ENCODE data around the gene CCDC107. TPM values are rescaled to one million over a fixed set of nuclear protein-coding genes. Genes with fewer than 3 reads are reported as not detected.

The CCDC107 gene
- total RNA-seq, 3 donors from 2014 or later: 11.1 to 12.5 (median 12.0) TPM

- peak within 1 kb of the TSS; percentile 81 for H3K4me3 Mint-ChIP-seq
- no peaks in the 10 kb centered on the region for H3K36me3 Mint-ChIP-seq (ENCODE audit: insufficient read depth)
- ATAC-seq: no peak
- no peaks in the 10 kb centered on the region for H3K9me3 Mint-ChIP-seq
- H3K4me1 Mint-ChIP-seq (ENCODE audit: low read depth): peaks cover 20% of the 10 kb centered on the region
- no peak for DNase-seq
- H3K27me3 Mint-ChIP-seq (ENCODE audit: low read depth): no peaks in the 10 kb centered on the region
These were observed 31.6 kb downstream of the CCDC107 start, which contains the start of gene TPM2 for GRCh38 chr9:35689542-35690293. TPM2 (minus strand) TSS chr9:35689925; CDS start chr9:35689817, 108 bp downstream.

GRCh38 chr9:35690294-35690613 lies 32.2 kb downstream of the CCDC107 start:
- Mint-ChIP-seq H3K4me3 (peak overlapping the region; percentile 70), H3K36me3 (ENCODE audit: insufficient read depth) (no peaks in the 10 kb centered on the region), H3K4me1 (ENCODE audit: low read depth) (peaks cover 20% of the 10 kb centered on the region), H3K27me3 (ENCODE audit: low read depth) (no peaks in the 10 kb centered on the region), H3K9me3 (no peaks in the 10 kb centered on the region)
- ATAC-seq (no peak), DNase-seq (no peak)

GRCh38 chr9:35690614-35691333 lies 32.7 kb downstream of the CCDC107 start:
- DNase-seq (peak; percentile 22), ATAC-seq (peak; percentile 25 to 38)
- peaks cover 20% of the 10 kb centered on the region for H3K4me1 Mint-ChIP-seq (ENCODE audit: low read depth)
- no peaks in the 10 kb centered on the region for H3K36me3 Mint-ChIP-seq (ENCODE audit: insufficient read depth)
- H3K4me3 Mint-ChIP-seq: peak overlapping the region; percentile 81
- H3K27me3 Mint-ChIP-seq (ENCODE audit: low read depth): no peaks in the 10 kb centered on the region
- no peaks in the 10 kb centered on the region for H3K9me3 Mint-ChIP-seq

GRCh38 chr9:35691334-35691650 lies 33.2 kb downstream of the CCDC107 start:
- Mint-ChIP-seq H3K4me3 (peak overlapping the region; percentile 81), H3K4me1 (ENCODE audit: low read depth) (peaks cover 20% of the 10 kb centered on the region), H3K27me3 (ENCODE audit: low read depth) (no peaks in the 10 kb centered on the region), H3K9me3 (no peaks in the 10 kb centered on the region), H3K36me3 (ENCODE audit: insufficient read depth) (no peaks in the 10 kb centered on the region)
- no peak for DNase-seq
- ATAC-seq: no peak

- Mint-ChIP-seq H3K4me1 (ENCODE audit: low read depth) (peaks cover 22% of the 10 kb centered on the region), H3K36me3 (ENCODE audit: insufficient read depth) (peaks cover 5% of the 10 kb centered on the region), H3K27me3 (ENCODE audit: low read depth) (no peaks in the 10 kb centered on the region), H3K9me3 (no peaks in the 10 kb centered on the region), H3K4me3 (peak overlapping the region; percentile 81)
- no peak for DNase-seq
- ATAC-seq: no peak
These were observed 33.7 kb downstream of the CCDC107 start for GRCh38 chr9:35691757-35692301.

GRCh38 chr9:35695943-35696401 lies 37.9 kb downstream of the CCDC107 start:
- Mint-ChIP-seq H3K27me3 (ENCODE audit: low read depth) (no peaks in the 10 kb centered on the region), H3K4me3 (no peak overlapping the region), H3K36me3 (ENCODE audit: insufficient read depth) (peaks cover 15% of the 10 kb centered on the region), H3K9me3 (no peaks in the 10 kb centered on the region), H3K4me1 (ENCODE audit: low read depth) (peaks cover 8% of the 10 kb centered on the region)
- ATAC-seq: no peak
- no peak for DNase-seq

- Mint-ChIP-seq H3K9me3 (no peaks in the 10 kb centered on the region), H3K36me3 (ENCODE audit: insufficient read depth) (peaks cover 15% of the 10 kb centered on the region), H3K27me3 (ENCODE audit: low read depth) (no peaks in the 10 kb centered on the region), H3K4me1 (ENCODE audit: low read depth) (peaks cover 6% of the 10 kb centered on the region), H3K4me3 (no peak overlapping the region)
- ATAC-seq (peak; percentile 90 to 91), DNase-seq (peak; percentile 48)
These were observed 38.6 kb downstream of the CCDC107 start for GRCh38 chr9:35696520-35697215.

GRCh38 chr9:35697486-35697885 lies 39.4 kb downstream of the CCDC107 start:
- ATAC-seq: no peak
- Mint-ChIP-seq H3K4me1 (ENCODE audit: low read depth) (peaks cover 5% of the 10 kb centered on the region), H3K27me3 (ENCODE audit: low read depth) (no peaks in the 10 kb centered on the region), H3K36me3 (ENCODE audit: insufficient read depth) (peaks cover 15% of the 10 kb centered on the region), H3K4me3 (no peak overlapping the region), H3K9me3 (no peaks in the 10 kb centered on the region)
- no peak for DNase-seq

- no peaks in the 10 kb centered on the region for H3K27me3 Mint-ChIP-seq (ENCODE audit: low read depth)
- no peak for DNase-seq
- no peaks in the 10 kb centered on the region for H3K9me3 Mint-ChIP-seq
- ATAC-seq: no peak
- peaks cover 22% of the 10 kb centered on the region for H3K36me3 Mint-ChIP-seq (ENCODE audit: insufficient read depth)
- H3K4me3 Mint-ChIP-seq: no peak overlapping the region
- peaks cover 5% of the 10 kb centered on the region for H3K4me1 Mint-ChIP-seq (ENCODE audit: low read depth)
These were observed 40.1 kb downstream of the CCDC107 start for GRCh38 chr9:35698231-35698630.

- H3K9me3 Mint-ChIP-seq: no peaks in the 10 kb centered on the region
- no peaks in the 10 kb centered on the region for H3K27me3 Mint-ChIP-seq (ENCODE audit: low read depth)
- ATAC-seq (no peak), DNase-seq (no peak)
- no peak overlapping the region for H3K4me3 Mint-ChIP-seq
- peaks cover 36% of the 10 kb centered on the region for H3K36me3 Mint-ChIP-seq (ENCODE audit: insufficient read depth)
- H3K4me1 Mint-ChIP-seq (ENCODE audit: low read depth): peaks cover 5% of the 10 kb centered on the region
These were observed 41.9 kb downstream of the CCDC107 start for GRCh38 chr9:35700031-35700430.

GRCh38 chr9:35700942-35701341 lies 42.9 kb downstream of the CCDC107 start:
- Mint-ChIP-seq H3K27me3 (ENCODE audit: low read depth) (no peaks in the 10 kb centered on the region), H3K36me3 (ENCODE audit: insufficient read depth) (peaks cover 41% of the 10 kb centered on the region), H3K9me3 (no peaks in the 10 kb centered on the region), H3K4me1 (ENCODE audit: low read depth) (peaks cover 5% of the 10 kb centered on the region), H3K4me3 (no peak overlapping the region)
- DNase-seq (no peak), ATAC-seq (no peak)

GRCh38 chr9:35702696-35703095 lies 44.6 kb downstream of the CCDC107 start:
- ATAC-seq (no peak), DNase-seq (no peak)
- Mint-ChIP-seq H3K36me3 (ENCODE audit: insufficient read depth) (peaks cover 43% of the 10 kb centered on the region), H3K4me1 (ENCODE audit: low read depth) (no peaks in the 10 kb centered on the region), H3K9me3 (no peaks in the 10 kb centered on the region), H3K4me3 (no peak overlapping the region), H3K27me3 (ENCODE audit: low read depth) (no peaks in the 10 kb centered on the region)

- no peak overlapping the region for H3K4me3 Mint-ChIP-seq
- no peaks in the 10 kb centered on the region for H3K9me3 Mint-ChIP-seq
- ATAC-seq: no peak
- H3K4me1 Mint-ChIP-seq (ENCODE audit: low read depth): no peaks in the 10 kb centered on the region
- no peaks in the 10 kb centered on the region for H3K27me3 Mint-ChIP-seq (ENCODE audit: low read depth)
- H3K36me3 Mint-ChIP-seq (ENCODE audit: insufficient read depth): peaks cover 48% of the 10 kb centered on the region
- no peak for DNase-seq
These were observed 46.0 kb downstream of the CCDC107 start for GRCh38 chr9:35703906-35704672.

- peaks cover 53% of the 10 kb centered on the region for H3K36me3 Mint-ChIP-seq (ENCODE audit: insufficient read depth)
- no peak overlapping the region for H3K4me3 Mint-ChIP-seq
- no peaks in the 10 kb centered on the region for H3K9me3 Mint-ChIP-seq
- ATAC-seq: no peak
- DNase-seq: no peak
- H3K4me1 Mint-ChIP-seq (ENCODE audit: low read depth): no peaks in the 10 kb centered on the region
- H3K27me3 Mint-ChIP-seq (ENCODE audit: low read depth): no peaks in the 10 kb centered on the region
These were observed 47.3 kb downstream of the CCDC107 start for GRCh38 chr9:35705372-35705771.

Data from activated T-cell treated with anti-CD3 and anti-CD28 coated beads, Interleukin-2, amount 50 U/mL, for 4 hours (primary cell).